ENCODE data around the gene SYT12. TPM values are rescaled to one million over a fixed set of nuclear protein-coding genes. Genes with fewer than 3 reads are reported as not detected.

SYT12 gene
- total and polyA plus RNA-seq, 2 of the 8 experiments (the other 6 are each of a cell fraction or from before 2014, with no cell fraction given): 1.4 to 3.3 TPM

DNA sequence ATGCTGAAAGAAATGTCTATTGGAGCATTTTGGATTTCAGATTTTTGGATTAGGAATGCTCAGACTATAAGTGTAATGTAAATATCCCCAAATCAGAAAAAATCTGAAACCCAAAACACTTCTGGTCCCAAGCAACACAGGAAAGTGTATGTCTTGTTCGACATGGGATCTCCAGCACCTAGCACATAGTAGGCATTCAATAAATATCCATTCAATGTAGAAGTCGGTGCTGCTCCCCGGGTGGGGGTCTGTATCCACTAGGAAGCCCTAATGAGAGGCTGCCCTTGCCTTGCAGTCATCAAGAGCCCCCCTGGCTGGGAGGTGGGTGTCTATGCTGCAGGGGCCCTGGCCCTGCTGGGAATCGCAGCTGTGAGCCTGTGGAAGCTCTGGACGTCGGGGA is 11.4 kb downstream of the SYT12 start (continued):
- TF ChIP-seq, protein P1, sequence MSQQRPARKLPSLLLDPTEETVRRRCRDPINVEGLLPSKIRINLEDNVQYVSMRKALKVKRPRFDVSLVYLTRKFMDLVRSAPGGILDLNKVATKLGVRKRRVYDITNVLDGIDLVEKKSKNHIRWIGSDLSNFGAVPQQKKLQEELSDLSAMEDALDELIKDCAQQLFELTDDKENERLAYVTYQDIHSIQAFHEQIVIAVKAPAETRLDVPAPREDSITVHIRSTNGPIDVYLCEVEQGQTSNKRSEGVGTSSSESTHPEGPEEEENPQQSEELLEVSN (IDR thresholded peaks at IDR 0.05): no peak
- TF ChIP-seq MAFK (IDR thresholded peaks at IDR 0.05; ENCODE audit: low read depth, low read length): no peak
- no peak for TF ChIP-seq RNF2 (IDR thresholded peaks at IDR 0.05; ENCODE audit: borderline replicate concordance, low read depth, low read length, missing control alignments, poor library complexity, severe bottlenecking)
- no peak for TF ChIP-seq SIX5 (IDR thresholded peaks at IDR 0.05; ENCODE audit: low read depth, low read length)
- TF ChIP-seq, protein P2, sequence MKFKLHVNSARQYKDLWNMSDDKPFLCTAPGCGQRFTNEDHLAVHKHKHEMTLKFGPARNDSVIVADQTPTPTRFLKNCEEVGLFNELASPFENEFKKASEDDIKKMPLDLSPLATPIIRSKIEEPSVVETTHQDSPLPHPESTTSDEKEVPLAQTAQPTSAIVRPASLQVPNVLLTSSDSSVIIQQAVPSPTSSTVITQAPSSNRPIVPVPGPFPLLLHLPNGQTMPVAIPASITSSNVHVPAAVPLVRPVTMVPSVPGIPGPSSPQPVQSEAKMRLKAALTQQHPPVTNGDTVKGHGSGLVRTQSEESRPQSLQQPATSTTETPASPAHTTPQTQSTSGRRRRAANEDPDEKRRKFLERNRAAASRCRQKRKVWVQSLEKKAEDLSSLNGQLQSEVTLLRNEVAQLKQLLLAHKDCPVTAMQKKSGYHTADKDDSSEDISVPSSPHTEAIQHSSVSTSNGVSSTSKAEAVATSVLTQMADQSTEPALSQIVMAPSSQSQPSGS (IDR thresholded peaks at IDR 0.05; ENCODE audit: low read length): no peak
- no peak for TF ChIP-seq RXRA (IDR thresholded peaks at IDR 0.05; ENCODE audit: insufficient read depth, low read depth, low read length)
- TF ChIP-seq NRF1 (IDR thresholded peaks at IDR 0.05; ENCODE audit: low read depth, low read length): no peak
